Aorta (tissue), 5 donors: ENCODE data around the gene MRFAP1. TPM values are rescaled to one million over a fixed set of nuclear protein-coding genes. Genes with fewer than 3 reads are reported as not detected.

Experiments
- ATAC-seq: fragments of 200-7000 bp; cut with Tn5 transposase; one replicate; pipeline ENCODE4 v1.9.1; 2022; ENCODE audit warnings: moderate library complexity; ENCODE audit not compliant: low FRiP score
- DNase-seq, 2 donors: peaks; one replicate each; pipeline ENCODE4 v3.0.0-alpha.2; 2020
- H3K27ac ChIP-seq, 2 donors: one replicate each; pipeline ENCODE4 v1.5.1; 2013; ENCODE audit warnings: low read length in 2 of 2, mild to moderate bottlenecking in 2 of 2, moderate library complexity in 2 of 2, control low read depth in 1 of 2, inconsistent platforms in 1 of 2, low read depth in 1 of 2
- H3K27me3 ChIP-seq, 2 donors: one replicate each; pipeline ENCODE4 v1.6.1; 2013; ENCODE audit warnings: control low read depth in 1 of 2, low read length in 1 of 2, mild to moderate bottlenecking in 1 of 2, moderate library complexity in 1 of 2; ENCODE audit not compliant: insufficient read depth in 2 of 2, control insufficient read depth in 1 of 2
- H3K36me3 ChIP-seq, 2 donors: one replicate each; pipeline ENCODE4 v1.6.1; 2013; ENCODE audit warnings: control low read depth in 1 of 2, low read length in 1 of 2, mild to moderate bottlenecking in 1 of 2; ENCODE audit not compliant: insufficient read depth in 2 of 2, control insufficient read depth in 1 of 2
- H3K4me1 ChIP-seq, 2 donors: one replicate each; pipeline ENCODE4 v1.6.1; 2013; ENCODE audit warnings: low read length in 2 of 2, control low read depth in 1 of 2, mild to moderate bottlenecking in 1 of 2, moderate library complexity in 1 of 2; ENCODE audit not compliant: insufficient read depth in 2 of 2, control insufficient read depth in 1 of 2
- H3K4me3 ChIP-seq, 2 donors: one replicate each; pipeline ENCODE4 v1.5.1; 2013; ENCODE audit warnings: low read length in 2 of 2, control low read depth in 1 of 2, mild to moderate bottlenecking in 1 of 2
- H3K9me3 ChIP-seq: one replicate; pipeline ENCODE4 v1.6.1; 2013; ENCODE audit warnings: mild to moderate bottlenecking, low read length; ENCODE audit not compliant: control insufficient read depth
- WGBS, 2 donors: extraction: QIAGEN DNeasy Blood & Tissue Kit; methylation state at CpG; one replicate each; pipeline ENCODE4 v1.1.7; 2013; 5-methylcytosine and 5-hydroxymethylcytosine counted together
- intact Hi-C, 2 donors: fragments of 100-400 bp; cut with DNase I; formaldehyde crosslinking; loops; one replicate each; pipeline versions ENCODE4 v1.14.2 to v1.15.0; 2022
- polyA plus RNA-seq, 2 donors: library from polyadenylated mRNA; stranded (reverse); fragments of 200-250 nt; gene quantifications; one replicate each; pipeline ENCODE4 v1.2.3, GENCODE V29; 2013
- total RNA-seq, 2 donors: library from RNA; stranded (reverse); fragmentation: NEBNext Ultra II Directional; extraction: Animal tissue kit (Norgen Biotek cat#: 25700); gene quantifications; one replicate each; pipeline ENCODE4 v1.2.1, GENCODE V29; 2021
- donor health status: healthy with polysubstance abuse.
- donor health status: Bipolar disorder and iron deficiency.
- donor health status: DM: no; HTN: no; CAD: no.
- donor health status: DM: no; HTN: no; CAD: no.
- donor health status: DM: yes; HTN: yes; CAD: no.

MRFAP1 gene
- total and polyA plus RNA-seq, 4 donors: 244 to 419 (median 295) TPM

DNA sequence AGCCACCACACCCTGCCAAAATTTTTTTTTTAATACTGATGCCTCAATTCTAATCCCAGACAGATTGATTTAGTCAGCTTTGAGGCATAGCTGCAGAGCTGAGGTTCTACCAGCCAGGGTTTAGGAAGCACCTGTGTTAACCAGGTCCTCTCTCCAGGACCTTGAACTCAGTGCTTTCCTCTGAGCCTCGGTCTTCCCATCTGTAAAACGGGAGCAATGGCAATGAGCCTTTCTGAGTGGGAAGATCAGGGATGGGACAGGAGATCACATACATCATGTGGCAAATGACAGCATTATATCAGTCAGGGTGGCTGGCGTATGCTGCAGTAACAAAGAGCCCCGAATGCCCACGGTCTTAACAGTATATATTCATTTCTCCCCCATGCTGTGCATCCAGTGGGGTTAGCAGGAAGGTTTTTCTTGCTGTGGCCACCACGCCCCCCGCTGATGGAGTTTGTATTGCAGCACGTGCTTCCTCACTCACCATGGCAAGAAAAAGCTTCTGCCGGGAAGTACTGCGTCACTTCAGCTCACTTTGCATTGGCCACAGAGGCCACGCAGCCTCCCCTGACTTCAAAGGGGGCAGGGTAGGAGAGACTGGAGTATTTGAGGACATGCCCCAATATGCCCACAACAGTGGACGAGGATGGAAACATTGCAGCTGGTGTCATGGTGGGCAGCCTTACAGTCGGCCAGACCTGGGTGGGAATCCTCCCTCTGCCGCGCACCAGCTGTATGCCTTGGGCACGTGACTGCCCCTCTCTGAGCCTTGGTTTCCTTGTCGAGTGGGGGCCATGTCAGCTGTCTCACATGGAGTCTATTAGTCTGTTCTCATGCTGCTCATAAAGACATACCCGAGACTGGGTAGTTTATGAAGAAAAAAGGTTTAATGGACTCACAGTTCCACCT, 24.1 kb upstream of the MRFAP1 start:
- intact Hi-C loops: no loop called here
- ATAC-seq (no peak), DNase-seq (peak; percentile 17 to 51)
- Histone ChIP-seq H3K27ac (no peak overlapping the region), H3K4me3 (no peak overlapping the region), H3K27me3 (no peaks in the 10 kb centered on the region), H3K4me1 (no peaks in the 10 kb centered on the region), H3K36me3 (peaks cover 3 to 13% of the 10 kb centered on the region in 2 donors), H3K9me3 (no peaks in the 10 kb centered on the region)
- 95 to 96% methylated on average over 18 of the region's 18 CpGs for WGBS, 2 donors

DNA sequence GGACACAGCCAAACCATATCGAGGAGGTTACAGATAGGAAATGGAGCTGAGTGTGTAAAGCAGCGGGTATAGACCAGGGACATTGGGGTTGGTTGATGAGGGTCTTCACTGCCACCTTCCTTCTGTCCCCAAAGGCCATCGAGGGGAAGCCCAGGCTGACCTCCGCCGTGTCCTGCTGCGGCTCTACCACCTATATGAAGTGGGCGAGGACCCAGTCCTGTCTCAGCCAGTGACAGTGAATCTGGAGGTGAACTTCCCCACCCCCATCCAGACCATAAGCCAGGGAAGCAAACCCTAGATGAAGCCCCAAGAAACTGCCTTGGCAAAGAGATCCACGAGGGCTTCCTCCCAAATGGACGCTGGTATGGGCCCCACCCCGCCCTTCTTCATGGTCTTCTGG, 23.2 kb upstream of the MRFAP1 start:
- peak; percentile 5 for DNase-seq
- ATAC-seq: no peak
- no peaks in the 10 kb centered on the region for H3K27me3 ChIP-seq
- no peak overlapping the region for H3K27ac ChIP-seq
- intact Hi-C loops: no loop called here
- H3K36me3 ChIP-seq: peaks cover 0 to 12% of the 10 kb centered on the region in 2 donors
- WGBS, 2 donors: 96 to 97% methylated on average over 10 of the region's 10 CpGs
- H3K4me1 ChIP-seq: no peaks in the 10 kb centered on the region
- no peak overlapping the region for H3K4me3 ChIP-seq
- no peaks in the 10 kb centered on the region for H3K9me3 ChIP-seq

- H3K27ac ChIP-seq: no peak overlapping the region
- DNase-seq (peak; percentile 29 to 42), ATAC-seq (no peak)
- WGBS, 2 donors: 87 to 89% methylated on average over 19 of the region's 19 CpGs
- intact Hi-C loops: no loop called here
- H3K9me3 ChIP-seq: no peaks in the 10 kb centered on the region
- no peaks in the 10 kb centered on the region for H3K4me1 ChIP-seq
- no peaks in the 10 kb centered on the region for H3K27me3 ChIP-seq
- H3K4me3 ChIP-seq: no peak overlapping the region
- H3K36me3 ChIP-seq: peaks cover 0 to 7% of the 10 kb centered on the region in 2 donors
Observed at GRCh38 chr4:6618386-6619115, 21.9 kb upstream of the MRFAP1 start.

GRCh38 chr4:6619116-6619465, 21.4 kb upstream of the MRFAP1 start:
- Histone ChIP-seq H3K4me3 (no peak overlapping the region), H3K4me1 (no peaks in the 10 kb centered on the region), H3K36me3 (peaks cover 0 to 7% of the 10 kb centered on the region in 2 donors), H3K27me3 (no peaks in the 10 kb centered on the region), H3K27ac (no peak overlapping the region), H3K9me3 (no peaks in the 10 kb centered on the region)
- intact Hi-C loops: no loop called here
- no peak for ATAC-seq
- WGBS, 2 donors: 94 to 95% methylated on average over 13 of the region's 13 CpGs
- DNase-seq: peak; percentile 30 to 41

DNA sequence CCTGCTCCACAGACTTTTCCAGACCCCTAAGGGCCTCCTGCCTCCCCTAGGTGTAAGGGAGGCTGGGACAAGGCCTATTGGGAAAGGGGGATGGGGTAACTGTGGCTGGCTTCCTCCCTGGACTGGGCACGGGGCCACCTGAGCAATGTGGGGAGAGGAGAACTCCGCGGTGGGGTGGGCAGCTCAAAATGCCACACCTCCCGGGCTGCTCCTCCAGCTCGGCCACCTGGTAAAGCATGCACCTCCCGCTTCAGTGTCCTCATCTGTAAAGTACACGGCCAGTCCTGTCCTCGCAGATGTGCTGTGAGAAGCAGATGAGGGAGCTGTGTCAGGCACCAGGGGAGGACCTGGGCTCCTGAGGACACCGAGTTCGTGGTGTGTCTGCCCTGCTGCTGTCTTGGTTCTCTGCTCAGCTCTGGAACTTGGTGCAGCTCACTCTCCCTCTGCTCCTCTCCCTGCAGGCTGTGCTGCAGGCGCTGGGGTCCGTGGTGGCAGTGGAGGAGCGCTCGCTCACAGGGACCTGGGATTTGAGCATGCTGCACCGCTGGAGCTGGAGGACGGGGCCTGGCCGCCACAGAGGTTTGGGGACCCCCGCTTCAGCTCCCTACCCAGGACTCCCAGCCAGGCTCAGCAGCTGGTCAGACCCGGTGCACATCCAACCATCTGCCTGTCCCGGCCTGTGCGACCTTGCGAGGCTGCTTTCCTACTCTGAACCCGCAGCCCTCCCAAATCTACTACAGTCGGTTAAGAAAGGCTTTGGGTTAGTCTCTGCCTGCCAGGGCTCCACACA, 20.8 kb upstream of the MRFAP1 start:
- Histone ChIP-seq H3K4me1 (no peaks in the 10 kb centered on the region), H3K4me3 (no peak overlapping the region), H3K36me3 (peaks cover 0 to 3% of the 10 kb centered on the region in 2 donors), H3K9me3 (no peaks in the 10 kb centered on the region), H3K27me3 (no peaks in the 10 kb centered on the region), H3K27ac (no peak overlapping the region)
- ATAC-seq (no peak), DNase-seq (peak; percentile 31 to 72)
- intact Hi-C loops: no loop called here
- WGBS, 2 donors: 85 to 91% methylated on average over 23 to 24 of the region's 24 CpGs

DNA sequence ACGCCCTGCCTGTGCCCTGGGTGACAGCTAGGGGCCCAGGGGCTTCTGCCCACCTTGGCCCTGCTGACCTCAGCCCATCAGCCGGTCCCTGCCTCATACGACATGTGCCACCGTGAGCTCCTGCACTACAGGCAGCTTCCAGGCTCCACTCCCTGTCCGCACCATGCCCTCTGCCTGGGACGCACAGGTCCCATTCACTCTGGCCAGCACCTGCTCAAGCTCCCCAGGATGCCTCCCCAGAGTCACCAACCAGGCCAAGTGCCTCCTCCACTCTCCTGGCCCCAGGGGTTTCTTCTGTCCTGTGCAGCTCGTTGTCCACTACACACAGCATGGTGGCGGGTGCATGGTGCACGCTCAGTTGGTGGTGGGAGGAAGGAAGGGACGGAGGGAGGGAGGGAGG, 20.2 kb upstream of the MRFAP1 start:
- WGBS, 2 donors: 90 to 92% methylated on average over 10 of the region's 10 CpGs
- DNase-seq (peak; percentile 20 to 51), ATAC-seq (no peak)
- no peaks in the 10 kb centered on the region for H3K27me3 ChIP-seq
- H3K4me3 ChIP-seq: no peak overlapping the region
- intact Hi-C loops: no loop called here
- peaks cover 0 to 1% of the 10 kb centered on the region in 2 donors for H3K36me3 ChIP-seq
- H3K9me3 ChIP-seq: no peaks in the 10 kb centered on the region
- no peaks in the 10 kb centered on the region for H3K4me1 ChIP-seq
- H3K27ac ChIP-seq: no peak overlapping the region

GRCh38 chr4:6620891-6621555, 19.5 kb upstream of the MRFAP1 start:
- ATAC-seq: peak; percentile 29
- H3K9me3 ChIP-seq: no peaks in the 10 kb centered on the region
- H3K36me3 ChIP-seq: peaks cover 0 to 1% of the 10 kb centered on the region in 2 donors
- no peak overlapping the region for H3K4me3 ChIP-seq
- H3K27ac ChIP-seq: no peak overlapping the region
- DNase-seq: peak; percentile 29 to 55
- WGBS, 2 donors: 85% methylated on average over 10 of the region's 10 CpGs
- H3K4me1 ChIP-seq: no peaks in the 10 kb centered on the region
- H3K27me3 ChIP-seq: no peaks in the 10 kb centered on the region
- intact Hi-C loops: no loop called here

DNA sequence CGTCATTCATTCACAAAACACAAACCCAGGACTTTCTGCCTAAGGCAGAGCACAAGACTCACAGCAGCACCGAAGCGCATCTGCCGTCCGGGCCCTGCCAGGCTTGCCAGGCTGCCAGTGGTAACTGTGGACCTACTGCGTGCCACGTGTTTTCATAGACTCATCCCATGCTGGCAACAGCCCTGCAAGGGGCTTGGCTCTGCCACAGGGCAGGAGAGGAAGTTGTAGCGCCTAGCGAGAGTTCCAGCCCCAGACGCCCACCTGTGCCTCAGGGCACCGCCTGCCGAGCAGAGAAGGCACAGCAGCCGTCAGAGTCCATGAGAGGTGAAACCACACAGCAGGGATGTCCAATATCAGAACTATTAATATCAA, 18.9 kb upstream of the MRFAP1 start:
- Histone ChIP-seq H3K27me3 (no peaks in the 10 kb centered on the region), H3K9me3 (no peaks in the 10 kb centered on the region), H3K27ac (no peak overlapping the region), H3K4me3 (no peak overlapping the region), H3K36me3 (peaks cover 0 to 1% of the 10 kb centered on the region in 2 donors), H3K4me1 (no peaks in the 10 kb centered on the region)
- intact Hi-C loops: no loop called here
- no peak for ATAC-seq
- DNase-seq: peak; percentile 9 to 59
- 92 to 94% methylated on average over 13 of the region's 13 CpGs for WGBS, 2 donors
